PC-9 (cell line): ENCODE data around the gene SPACDR. TPM values are rescaled to one million over a fixed set of nuclear protein-coding genes. Genes with fewer than 3 reads are reported as not detected.
"Not testable (repeated sequence)": the region's sequence is repeated elsewhere in the genome, so short reads cannot be mapped to it uniquely, and the experiment has no call there.

ENCODE experiments used
- BruUV-seq: library from RNA; stranded (reverse); fragments of 400-500 nt; replicated peaks from 2 replicates; lab custom pipeline; 2021; lab: Mats Ljungman, UMichigan
- CTCF ChIA-PET: fragments of 300-600 bp; sonication (Branson Sonifier 250); formaldehyde crosslinking; loops from one replicate; lab custom pipeline; 2022; ENCODE audit warnings: antibody characterized with exemption; lab: Charles Lee
- POLR2A ChIA-PET: fragments of 300-600 bp; sonication (Branson Sonifier 250); formaldehyde crosslinking; loops from one replicate; lab custom pipeline; 2022; ENCODE audit warnings: antibody characterized with exemption; ENCODE audit not compliant: unreplicated experiment; lab: Charles Lee
- DNase-seq, 2 experiments: peaks; one replicate each; pipeline versions ENCODE4 v3.0.0 to v3.0.0-alpha.2; 2015 to 2022; ENCODE audit warnings: mixed read lengths in 1 of 2
- H2AFZ ChIP-seq: fragments of 200-600 bp; sonication (generic); 2 replicates; pipeline ENCODE4 v1.8.1; 2017; ENCODE audit warnings: antibody characterized with exemption
- H3F3A ChIP-seq: fragments of 200-600 bp; sonication (generic); 2 replicates; pipeline ENCODE4 v1.8.1; 2017; ENCODE audit warnings: antibody characterized with exemption, mild to moderate bottlenecking, low read depth; ENCODE audit not compliant: insufficient read depth
- H3K27ac ChIP-seq: fragments of 200-600 bp; sonication (generic); 2 replicates; pipeline ENCODE4 v1.6.1; 2016; ENCODE audit warnings: mixed run types
- H3K27me3 ChIP-seq: fragments of 200-600 bp; sonication (generic); 2 replicates; pipeline ENCODE4 v1.6.1; 2016; ENCODE audit warnings: low read depth, mixed run types; ENCODE audit not compliant: insufficient read depth
- H3K36me3 ChIP-seq: fragments of 200-600 bp; sonication (generic); 2 replicates; pipeline ENCODE4 v1.6.1; 2016; ENCODE audit warnings: low read depth, mixed run types
- H3K4me1 ChIP-seq: fragments of 200-600 bp; sonication (generic); replicated peaks from 2 replicates; pipeline ENCODE4 v1.6.1; 2016; ENCODE audit warnings: mixed run types; ENCODE audit not compliant: insufficient read depth
- H3K4me2 ChIP-seq: fragments of 200-600 bp; sonication (generic); 2 replicates; pipeline ENCODE4 v1.6.1; 2017; ENCODE audit warnings: mixed run types
- H3K4me3 ChIP-seq: fragments of 200-600 bp; sonication (generic); 2 replicates; pipeline ENCODE4 v1.6.1; 2016; ENCODE audit warnings: mixed run types
- H3K79me2 ChIP-seq: fragments of 200-600 bp; sonication (generic); 2 replicates; pipeline ENCODE4 v1.6.1; 2017; ENCODE audit warnings: low read depth, mixed run types
- H3K9me2 ChIP-seq: fragments of 200-600 bp; sonication (generic); 2 replicates; pipeline ENCODE4 v1.8.1; 2017; ENCODE audit warnings: mild to moderate bottlenecking; ENCODE audit not compliant: insufficient read depth
- H3K9me3 ChIP-seq: fragments of 200-600 bp; sonication (generic); 2 replicates; pipeline ENCODE4 v1.8.1; 2016; ENCODE audit warnings: low read depth; ENCODE audit not compliant: insufficient read depth
- H4K20me1 ChIP-seq: fragments of 200-600 bp; sonication (generic); 2 replicates; pipeline ENCODE4 v1.8.1; 2017; ENCODE audit not compliant: insufficient read depth
- CTCF ChIP-seq: fragments of 200-600 bp; sonication (generic); conservative IDR thresholded peaks from 2 replicates; pipeline ENCODE4 v1.6.1; 2017; ENCODE audit warnings: mixed run types, antibody characterized with exemption, mild to moderate bottlenecking, moderate library complexity
- EZH2 ChIP-seq: fragments of 200-600 bp; sonication (generic); IDR thresholded peaks from 2 replicates; pipeline ENCODE4 v1.8.0; 2017; ENCODE audit warnings: antibody characterized with exemption, low read depth
- intact Hi-C: fragments of 100-400 bp; cut with micrococcal nuclease; formaldehyde crosslinking; loops from one replicate; pipeline ENCODE4 v1.10.0; 2022; ENCODE audit not compliant: unreplicated experiment
- total RNA-seq: library from RNA; stranded (reverse); gene quantifications from 2 replicates; pipeline ENCODE4 v1.2.3, GENCODE V29; 2021

Gene SPACDR
- total RNA-seq, 1 experiment from 2014 or later, result 1.4 TPM

GRCh38 chr7:100441641-100442535 lies 22.2 kb downstream of the SPACDR start:
- H3K36me3 ChIP-seq, result no peaks in the 10 kb centered on the region
- TF ChIP-seq CTCF, result no peak
- no peak for TF ChIP-seq EZH2
- H3K9me3 ChIP-seq, result no peaks in the 10 kb centered on the region
- peaks cover 20% of the 10 kb centered on the region; the same call in 1 of the 2 replicates for H3F3A ChIP-seq
- POLR2A ChIA-PET, result no interaction called here
- intact Hi-C loops, result no loop called here
- CTCF ChIA-PET, result no interaction called here
- no peaks in the 10 kb centered on the region for H3K27me3 ChIP-seq
- no peak overlapping the region for H3K4me3 ChIP-seq
- no peak overlapping the region for H3K27ac ChIP-seq
- H4K20me1 ChIP-seq, result no peaks in the 10 kb centered on the region
- H2AFZ ChIP-seq, result no peak overlapping the region
- H3K9me2 ChIP-seq, result no peaks in the 10 kb centered on the region
- H3K4me1 ChIP-seq, result peaks cover 14% of the 10 kb centered on the region
- no peak overlapping the region for H3K4me2 ChIP-seq
- DNase-seq, result no peak
- no peaks in the 10 kb centered on the region for H3K79me2 ChIP-seq
- no TSS peak for BruUV-seq

GRCh38 chr7:100439244-100439643 lies 24.8 kb downstream of the SPACDR start:
- H3K4me3 ChIP-seq, H3K27ac ChIP-seq, H3K9me3 ChIP-seq, H3K27me3 ChIP-seq, H3K9me2 ChIP-seq, DNase-seq, H3K4me2 ChIP-seq, H3K36me3 ChIP-seq, H4K20me1 ChIP-seq, intact Hi-C loops, BruUV-seq, H2AFZ ChIP-seq, POLR2A ChIA-PET, CTCF ChIA-PET: not testable (repeated sequence)
- H3K4me1 ChIP-seq, result peaks cover 10% of the 10 kb centered on the region
- peaks cover 16% of the 10 kb centered on the region for H3K79me2 ChIP-seq
- peaks cover 36% of the 10 kb centered on the region for H3F3A ChIP-seq

GRCh38 chr7:100438731-100439130 lies 25.3 kb downstream of the SPACDR start:
- H4K20me1 ChIP-seq, H3K4me3 ChIP-seq, DNase-seq, CTCF ChIA-PET, H3K9me2 ChIP-seq, H3K9me3 ChIP-seq, intact Hi-C loops, H2AFZ ChIP-seq, H3K27me3 ChIP-seq, H3K4me2 ChIP-seq, BruUV-seq, H3K27ac ChIP-seq: not testable (repeated sequence)
- Histone ChIP-seq H3K79me2 (peaks cover 21% of the 10 kb centered on the region), H3F3A (peaks cover 41% of the 10 kb centered on the region), H3K36me3 (peaks cover 11% of the 10 kb centered on the region; the same call in 1 of the 2 replicates), H3K4me1 (peaks cover 12% of the 10 kb centered on the region)
- POLR2A ChIA-PET, result interaction anchor here (0.6 to 0.7 kb wide), 2 partner anchors 10 to 52 kb away, joined by 5 to 10 read pairs; no protein-coding TSS in a partner anchor

GRCh38 chr7:100438172-100438571 lies 25.9 kb downstream of the SPACDR start:
- POLR2A ChIA-PET, result interaction anchor here (0.6 to 0.7 kb wide), 2 partner anchors 9 to 51 kb away, joined by 5 to 10 read pairs; no protein-coding TSS in a partner anchor
- H3K27ac ChIP-seq, result no peak overlapping the region

More at GRCh38 chr7:100438172-100438571, 25.9 kb downstream of the SPACDR start:
- Histone ChIP-seq H3K79me2 (peaks cover 26% of the 10 kb centered on the region), H2AFZ (no peak overlapping the region), H3K36me3 (peaks cover 13% of the 10 kb centered on the region; the same call in 1 of the 2 replicates), H3F3A (peaks cover 47% of the 10 kb centered on the region), H3K4me3 (no peak overlapping the region), H3K9me3 (no peaks in the 10 kb centered on the region), H4K20me1 (peaks cover 6% of the 10 kb centered on the region; the same call in 1 of the 2 replicates), H3K4me2 (no peak overlapping the region), H3K4me1 (peaks cover 17% of the 10 kb centered on the region), H3K27me3 (no peaks in the 10 kb centered on the region), H3K9me2 (no peaks in the 10 kb centered on the region)
- CTCF ChIA-PET, result no interaction called here
- TF ChIP-seq EZH2 (no peak), CTCF (no peak)
- BruUV-seq, result no TSS peak
- intact Hi-C loops, result no loop called here
- no peak for DNase-seq
